GM12873 (cell line): ENCODE measurements around the gene NID2.

Source experiments
- CTCF ChIP-seq: IDR thresholded peaks from 2 replicates; pipeline ENCODE4 v1.5.1; 2012; ENCODE audit warnings: low read depth, mild to moderate bottlenecking, moderate library complexity, low read length, control low read depth; ENCODE audit not compliant: insufficient read depth; ENCODE audit errors: missing control alignments

The NID2 gene

DNA sequence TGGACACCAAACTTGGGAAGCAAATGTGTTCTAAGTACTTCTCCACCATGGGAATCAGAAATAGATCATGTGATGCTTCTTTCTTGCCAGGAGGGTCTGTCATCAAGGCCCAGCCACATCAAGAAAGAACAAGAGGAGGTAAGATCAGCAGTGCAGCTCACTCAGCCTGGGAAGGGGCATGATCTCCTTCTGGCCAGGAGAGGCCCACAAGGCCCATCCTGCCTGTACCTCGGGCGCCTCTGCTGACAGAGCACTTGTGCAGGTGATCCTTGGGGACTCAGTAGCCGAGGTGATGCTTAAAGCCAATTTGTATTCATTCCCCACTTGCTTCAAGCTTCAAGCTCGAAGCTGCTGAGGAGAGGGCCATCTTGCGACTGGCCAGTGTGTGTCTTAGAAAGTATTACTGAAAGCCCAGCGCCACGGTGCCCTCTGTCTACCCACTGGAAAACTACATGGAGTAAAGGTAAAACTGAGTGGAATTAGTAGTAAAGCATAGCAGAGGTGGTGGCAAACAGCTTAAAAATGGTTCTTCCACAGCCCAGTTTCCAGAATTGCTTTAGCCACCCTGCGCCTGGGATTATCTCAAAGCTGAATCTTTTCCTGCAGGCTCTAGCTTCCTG lies 53.3 kb downstream of the NID2 start:
- peak; percentile 23 for TF ChIP-seq CTCF

DNA sequence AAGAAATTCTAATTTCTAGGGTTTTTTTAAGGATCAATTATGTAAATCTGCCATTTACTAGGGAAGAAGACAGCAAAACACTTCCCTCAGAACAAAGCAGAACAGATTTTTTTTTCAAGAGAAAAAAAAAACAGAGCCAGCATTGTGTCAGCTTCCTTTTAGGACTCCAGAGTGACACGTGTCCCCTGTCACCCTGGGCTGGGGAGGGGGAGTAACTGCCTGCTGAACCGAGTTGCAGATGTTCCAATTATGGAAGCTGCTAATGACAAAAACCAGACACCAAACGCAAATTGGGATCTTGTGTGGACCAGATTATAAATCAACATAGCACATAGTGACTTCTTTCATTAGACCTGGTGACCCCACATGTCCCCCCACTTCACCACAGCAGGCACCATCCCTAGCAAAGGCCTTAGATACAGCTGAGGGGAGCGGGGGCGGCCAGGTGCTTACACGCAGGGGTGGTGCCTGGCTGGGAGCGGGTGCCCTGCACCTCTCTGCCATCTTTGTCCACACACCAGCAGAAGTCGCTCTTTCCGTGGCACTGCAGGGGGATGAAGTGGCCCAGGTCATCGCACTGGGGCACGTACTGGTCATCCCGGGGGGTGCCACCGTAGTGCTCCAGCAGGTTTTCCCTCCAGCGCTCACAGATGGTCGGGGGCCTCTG lies 54.1 kb downstream of the NID2 start:
- no peak for TF ChIP-seq CTCF

GRCh38 chr14:52013984-52014600 lies 54.8 kb downstream of the NID2 start:
- TF ChIP-seq CTCF = peak; percentile 49

- TF ChIP-seq CTCF = no peak
Measured at GRCh38 chr14:52012635-52013034, 56.2 kb downstream of the NID2 start.

GRCh38 chr14:52011523-52011922 lies 57.3 kb downstream of the NID2 start:
- no peak for TF ChIP-seq CTCF

DNA sequence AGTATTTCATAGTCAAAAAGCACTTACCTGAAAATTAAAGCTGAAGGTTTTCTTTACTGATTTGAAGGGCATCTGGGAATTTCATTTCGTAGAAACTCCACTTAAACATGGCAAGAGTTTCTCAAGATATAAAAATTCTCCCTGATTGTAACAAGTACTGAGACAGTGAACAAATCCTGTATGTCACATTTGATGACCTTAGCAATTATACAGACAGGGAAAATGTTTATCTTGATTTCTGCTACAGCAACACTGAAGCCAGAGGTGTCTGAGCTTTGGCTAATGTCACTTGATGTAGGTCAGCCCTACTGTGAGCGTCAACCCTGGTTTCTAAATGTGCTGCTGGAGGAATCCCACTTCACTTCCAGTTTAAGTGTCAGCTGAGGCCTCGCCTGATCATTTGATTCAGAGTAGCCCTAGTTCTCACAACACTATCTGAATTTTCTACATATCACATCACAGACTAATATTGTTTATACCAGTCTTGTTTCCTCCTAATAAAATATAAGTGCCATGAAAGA lies 58.6 kb downstream of the NID2 start:
- TF ChIP-seq CTCF = no peak

- no peak for TF ChIP-seq CTCF
Measured at GRCh38 chr14:52008136-52008535, 60.7 kb downstream of the NID2 start.
